ENCODE data around the gene AIG1.
A peak's percentile ranks its signal among the peaks of the same experiment; 100 is the strongest.

The AIG1 gene

GRCh38 chr6:143179901-143180612, 119.4 kb downstream of the AIG1 start:
- DNase-seq (ENCODE audit: low read depth), result no peak
- TF ChIP-seq CTCF (IDR thresholded peaks at IDR 0.05; ENCODE audit: control insufficient read depth, insufficient read depth, low read depth, low read length, missing control alignments), result no peak
- no peak overlapping the region for H3K4me3 ChIP-seq (ENCODE audit: control insufficient read depth, low read depth, low read length)

- no peak for TF ChIP-seq CTCF (IDR thresholded peaks at IDR 0.05; ENCODE audit: control insufficient read depth, insufficient read depth, low read depth, low read length, missing control alignments)
- no peak overlapping the region for H3K4me3 ChIP-seq (ENCODE audit: control insufficient read depth, low read depth, low read length)
- no peak for DNase-seq (ENCODE audit: low read depth)
These were observed 120.1 kb downstream of the AIG1 start for GRCh38 chr6:143180826-143181225.

GRCh38 chr6:143183666-143184065, 123.0 kb downstream of the AIG1 start:
- no peak for TF ChIP-seq CTCF (IDR thresholded peaks at IDR 0.05; ENCODE audit: control insufficient read depth, insufficient read depth, low read depth, low read length, missing control alignments)
- no peak overlapping the region for H3K4me3 ChIP-seq (ENCODE audit: control insufficient read depth, low read depth, low read length)
- DNase-seq (ENCODE audit: low read depth), result no peak

- no peak for TF ChIP-seq CTCF (IDR thresholded peaks at IDR 0.05; ENCODE audit: control insufficient read depth, insufficient read depth, low read depth, low read length, missing control alignments)
- DNase-seq (ENCODE audit: low read depth), result no peak
- H3K4me3 ChIP-seq (ENCODE audit: control insufficient read depth, low read depth, low read length), result no peak overlapping the region
These were observed 124.6 kb downstream of the AIG1 start for GRCh38 chr6:143185288-143185687.

- H3K4me3 ChIP-seq (ENCODE audit: control insufficient read depth, low read depth, low read length), result no peak overlapping the region
- TF ChIP-seq CTCF (IDR thresholded peaks at IDR 0.05; ENCODE audit: control insufficient read depth, insufficient read depth, low read depth, low read length, missing control alignments), result no peak
- DNase-seq (ENCODE audit: low read depth), result peak; percentile 85
These were observed 126.7 kb downstream of the AIG1 start for GRCh38 chr6:143187238-143187923.

GRCh38 chr6:143188292-143188691, 127.6 kb downstream of the AIG1 start:
- DNase-seq (ENCODE audit: low read depth), result no peak
- TF ChIP-seq CTCF (IDR thresholded peaks at IDR 0.05; ENCODE audit: control insufficient read depth, insufficient read depth, low read depth, low read length, missing control alignments), result no peak
- no peak overlapping the region for H3K4me3 ChIP-seq (ENCODE audit: control insufficient read depth, low read depth, low read length)
